Hepatocyte (in vitro differentiated cells): ENCODE measurements around the gene MUC5B. TPM values are rescaled to one million over a fixed set of nuclear protein-coding genes. Genes with fewer than 3 reads are reported as not detected.

Experiments used
- DNase-seq: peaks from one replicate; pipeline ENCODE4 v3.0.0-alpha.2; 2016; ENCODE audit warnings: low spot score
- H2AFZ ChIP-seq: fragments of 200-600 bp; sonication (generic); 2 replicates; pipeline ENCODE4 v1.6.0; 2016; ENCODE audit warnings: antibody characterized with exemption, mild to moderate bottlenecking
- H3K27ac ChIP-seq: fragments of 200-600 bp; sonication (generic); 2 replicates; pipeline ENCODE4 v1.5.1; 2016; ENCODE audit warnings: mild to moderate bottlenecking
- H3K27me3 ChIP-seq: fragments of 200-600 bp; sonication (generic); 2 replicates; pipeline ENCODE4 v1.6.1; 2016
- H3K36me3 ChIP-seq: fragments of 200-600 bp; sonication (generic); replicated peaks from 2 replicates; pipeline ENCODE4 v1.5.1; 2016; ENCODE audit warnings: low read depth; ENCODE audit not compliant: insufficient read depth
- H3K4me1 ChIP-seq: fragments of 200-600 bp; sonication (generic); 2 replicates; pipeline ENCODE4 v1.5.1; 2016; ENCODE audit warnings: mild to moderate bottlenecking, moderate library complexity; ENCODE audit not compliant: insufficient read depth
- H3K4me2 ChIP-seq: fragments of 200-600 bp; sonication (generic); 2 replicates; pipeline ENCODE4 v1.6.0; 2016
- H3K4me3 ChIP-seq: fragments of 200-600 bp; sonication (generic); 2 replicates; pipeline ENCODE4 v1.5.1; 2016; ENCODE audit warnings: mild to moderate bottlenecking
- H3K79me2 ChIP-seq: fragments of 200-600 bp; sonication (generic); 2 replicates; pipeline ENCODE4 v1.6.0; 2017; ENCODE audit warnings: mild to moderate bottlenecking
- H3K9me2 ChIP-seq: fragments of 200-600 bp; sonication (generic); replicated peaks from 2 replicates; pipeline ENCODE4 v1.6.0; 2017; ENCODE audit warnings: mild to moderate bottlenecking; ENCODE audit not compliant: insufficient read depth
- H3K9me3 ChIP-seq: fragments of 200-600 bp; sonication (generic); 2 replicates; pipeline ENCODE4 v1.5.1; 2016; ENCODE audit warnings: low read depth, mild to moderate bottlenecking
- H4K20me1 ChIP-seq: fragments of 200-600 bp; sonication (generic); 2 replicates; pipeline ENCODE4 v1.6.0; 2016; ENCODE audit warnings: mild to moderate bottlenecking; ENCODE audit not compliant: insufficient read depth, poor library complexity, severe bottlenecking
- CTCF ChIP-seq: fragments of 200-600 bp; sonication (generic); IDR thresholded peaks from 2 replicates; pipeline ENCODE4 v1.5.1; 2016; ENCODE audit warnings: antibody characterized with exemption, mild to moderate bottlenecking; ENCODE audit not compliant: poor library complexity
- EZH2 ChIP-seq: fragments of 200-600 bp; sonication (generic); IDR thresholded peaks from 2 replicates; pipeline ENCODE4 v1.6.1; 2016; ENCODE audit warnings: antibody characterized with exemption, mild to moderate bottlenecking, borderline replicate concordance
- EZH2phosphoT487 ChIP-seq: fragments of 200-600 bp; sonication (generic); IDR thresholded peaks from one replicate; pipeline ENCODE4 v1.6.1; 2018; ENCODE audit warnings: antibody characterized with exemption, mild to moderate bottlenecking, low read depth, moderate library complexity; ENCODE audit not compliant: unreplicated experiment, severe bottlenecking
- WGBS: methylation state at CpG from one replicate; pipeline ENCODE4 v1.1.6; 2016; ENCODE audit warnings: low lambda C conversion rate; ENCODE audit errors: missing lambda C conversion rate; 5-methylcytosine and 5-hydroxymethylcytosine counted together
- polyA plus RNA-seq: library from polyadenylated mRNA; unstranded; fragments of >200 nt; fragmentation: Nextera tagmentation; extraction: Ambion mirVana; gene quantifications from 2 replicates; pipeline ENCODE4 v1.2.1, GENCODE V29; 2016
- total RNA-seq: library from RNA; depleted of rRNA; stranded (reverse); fragments of >200 nt; gene quantifications from 2 replicates; pipeline ENCODE4 v1.2.3, GENCODE V29; 2014

Gene MUC5B
- total and polyA plus RNA-seq, 2 experiments from 2014 or later: 0.07 to 0.15 TPM

GRCh38 chr11:1236316-1237127, 13.7 kb downstream of the MUC5B start:
- no peaks in the 10 kb centered on the region for H3K36me3 ChIP-seq
- no peak for DNase-seq
- no peak overlapping the region for H3K4me3 ChIP-seq
- H2AFZ ChIP-seq: no peak overlapping the region
- H3K27ac ChIP-seq: no peak overlapping the region
- H3K4me1 ChIP-seq: no peaks in the 10 kb centered on the region
- WGBS: 92% methylated on average over 36 of the region's 37 CpGs
- no peaks in the 10 kb centered on the region for H3K27me3 ChIP-seq
- no peak overlapping the region for H3K4me2 ChIP-seq
- no peaks in the 10 kb centered on the region for H3K9me2 ChIP-seq
- no peaks in the 10 kb centered on the region for H3K9me3 ChIP-seq
- TF ChIP-seq EZH2phosphoT487 (no peak), EZH2 (no peak), CTCF (no peak)
- no peaks in the 10 kb centered on the region for H4K20me1 ChIP-seq
- H3K79me2 ChIP-seq: no peaks in the 10 kb centered on the region

- Histone ChIP-seq H3K9me2 (no peaks in the 10 kb centered on the region), H3K36me3 (no peaks in the 10 kb centered on the region), H3K27ac (no peak overlapping the region), H3K4me3 (no peak overlapping the region), H3K4me1 (no peaks in the 10 kb centered on the region), H3K9me3 (no peaks in the 10 kb centered on the region), H3K27me3 (no peaks in the 10 kb centered on the region), H3K79me2 (no peaks in the 10 kb centered on the region), H2AFZ (no peak overlapping the region), H3K4me2 (no peak overlapping the region), H4K20me1 (no peaks in the 10 kb centered on the region)
- WGBS: 86% methylated on average over 13 of the region's 13 CpGs
- no peak for DNase-seq
- TF ChIP-seq EZH2phosphoT487 (no peak), CTCF (no peak), EZH2 (no peak)
Measured at GRCh38 chr11:1237128-1237580, 14.3 kb downstream of the MUC5B start.

- Histone ChIP-seq H3K27ac (no peak overlapping the region), H4K20me1 (no peaks in the 10 kb centered on the region), H3K36me3 (no peaks in the 10 kb centered on the region), H2AFZ (no peak overlapping the region), H3K9me2 (no peaks in the 10 kb centered on the region), H3K4me3 (no peak overlapping the region), H3K9me3 (no peaks in the 10 kb centered on the region), H3K27me3 (no peaks in the 10 kb centered on the region), H3K79me2 (no peaks in the 10 kb centered on the region), H3K4me1 (no peaks in the 10 kb centered on the region), H3K4me2 (no peak overlapping the region)
- DNase-seq: no peak
- TF ChIP-seq CTCF (no peak), EZH2phosphoT487 (no peak), EZH2 (no peak)
- 88% methylated on average over 10 of the region's 10 CpGs for WGBS
Measured at GRCh38 chr11:1237851-1238250, 15.0 kb downstream of the MUC5B start.
